K562 (cell line): ENCODE measurements around the gene ZDHHC3.

Experiments
- ELF2 ChIP-seq: fragments of 250-450 bp; sonication (Bioruptor Pico); IDR thresholded peaks from 2 replicates; pipeline ENCODE4 v1.5.0; 2021; ENCODE audit warnings: mild to moderate bottlenecking
- MAX ChIP-seq: sonication (generic); formaldehyde crosslinking; IDR thresholded peaks from 2 replicates; pipeline ENCODE4 v1.9.0; 2022; ENCODE audit warnings: mild to moderate bottlenecking, missing genetic modification reagents
- ZNF121 ChIP-seq: sonication (generic); formaldehyde crosslinking; conservative IDR thresholded peaks from 2 replicates; pipeline ENCODE4 v1.8.0; 2022; ENCODE audit warnings: missing genetic modification reagents

DNA sequence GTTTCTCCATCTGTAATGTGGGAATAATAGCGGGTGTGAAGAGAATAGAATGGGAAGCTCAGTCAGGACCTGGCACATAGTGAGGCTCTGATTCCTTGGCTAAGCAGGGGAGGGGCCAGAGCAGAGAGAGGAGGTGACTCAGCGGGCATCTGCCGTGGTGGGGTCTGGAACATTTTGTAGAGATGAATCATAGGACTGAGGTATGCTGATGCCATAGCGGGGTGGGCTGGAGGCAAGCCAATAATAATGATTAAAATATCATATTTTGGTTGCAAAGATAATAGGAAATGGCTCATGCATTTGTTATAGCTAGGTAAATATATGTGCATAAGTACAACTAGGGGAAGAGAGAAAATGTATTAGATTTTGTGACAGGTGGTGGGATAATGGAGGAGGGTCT lies 90.4 kb downstream of the ZDHHC3 start:
- TF ChIP-seq ZNF121 (no peak), ELF2 (CRISPR knock-in tag) (no peak), MAX (CRISPR knock-in tag) (no peak)
